Ascending aorta (tissue), 2 donors: Measurements from ENCODE around the gene CENATAC. TPM values are rescaled to one million over a fixed set of nuclear protein-coding genes. Genes with fewer than 3 reads are reported as not detected.
"Not testable (repeated sequence)": the region's sequence is repeated elsewhere in the genome, so short reads cannot be mapped to it uniquely, and the experiment has no call there.

Source experiments
- DNase-seq, 2 donors: peaks; one replicate each; pipeline ENCODE4 v3.0.0-alpha.2; 2019; ENCODE audit warnings: low spot score in 2 of 2
- H3K27ac ChIP-seq, 2 donors: fragments of 200-600 bp; sonication (generic); one replicate each; pipeline ENCODE4 v1.5.1; 2016 to 2017; ENCODE audit warnings: mild to moderate bottlenecking in 1 of 2
- H3K27me3 ChIP-seq: fragments of 200-600 bp; sonication (generic); one replicate; pipeline ENCODE4 v1.5.1; 2017
- H3K36me3 ChIP-seq, 2 donors: fragments of 200-600 bp; sonication (generic); one replicate each; pipeline ENCODE4 v1.5.1; 2016
- H3K4me1 ChIP-seq, 2 donors: fragments of 200-600 bp; sonication (generic); one replicate each; pipeline ENCODE4 v1.5.1; 2016 to 2017; ENCODE audit warnings: mild to moderate bottlenecking in 1 of 2
- H3K4me3 ChIP-seq, 2 donors: fragments of 200-600 bp; sonication (generic); one replicate each; pipeline ENCODE4 v1.5.1; 2016 to 2017; ENCODE audit warnings: mild to moderate bottlenecking in 1 of 2
- H3K9me3 ChIP-seq, 2 donors: fragments of 200-600 bp; sonication (generic); one replicate each; pipeline ENCODE4 v1.5.1; 2016
- CTCF ChIP-seq, 3 experiments: fragments of 200-600 bp in 2 of 3; fragments of 450-650 bp in 1 of 3; sonication (generic) in 2 of 3; IDR thresholded peaks; one replicate each; pipeline ENCODE4 v1.5.1; 2016 to 2019; ENCODE audit warnings: antibody characterized with exemption in 3 of 3, mild to moderate bottlenecking in 1 of 3, moderate library complexity in 1 of 3
- intact Hi-C: fragments of 100-400 bp; cut with DNase I; formaldehyde crosslinking; loops from one replicate; pipeline ENCODE4 v1.15.1; 2023
- total RNA-seq: library from RNA; depleted of rRNA; stranded (reverse); fragments of >200 nt; gene quantifications from one replicate; pipeline ENCODE4 v1.1.0, GENCODE V29; 2016

The CENATAC gene
- total RNA-seq, 1 donor from 2014 or later: 67.7 TPM

GRCh38 chr11:119015054-119015611 is 17.2 kb downstream of the CENATAC start:
- Histone ChIP-seq H3K4me1 (peaks cover 7 to 24% of the 10 kb centered on the region in 2 donors), H3K9me3 (no peaks in the 10 kb centered on the region), H3K27me3 (no peaks in the 10 kb centered on the region), H3K27ac (no peak overlapping the region), H3K4me3 (no peak overlapping the region), H3K36me3 (peaks cover 47 to 63% of the 10 kb centered on the region in 2 donors)
- intact Hi-C loops: no loop called here
- DNase-seq: no peak
- no peak for TF ChIP-seq CTCF (IDR thresholded peaks at IDR 0.05)

GRCh38 chr11:119016216-119017009 is 18.5 kb downstream of the CENATAC start:
- Histone ChIP-seq H3K27me3 (no peaks in the 10 kb centered on the region), H3K4me1 (peaks cover 7 to 28% of the 10 kb centered on the region in 2 donors), H3K36me3 (peaks cover 34 to 54% of the 10 kb centered on the region in 2 donors), H3K9me3 (no peaks in the 10 kb centered on the region), H3K4me3 (peak overlapping the region; percentile 78 to 89), H3K27ac (peak overlapping the region in 1 of 2 donors; percentile 29)
- no peak for DNase-seq
- intact Hi-C loops: no loop called here
- no peak for TF ChIP-seq CTCF (IDR thresholded peaks at IDR 0.05)

- peaks cover 28 to 54% of the 10 kb centered on the region in 2 donors for H3K36me3 ChIP-seq
- H3K4me3 ChIP-seq: peak overlapping the region; percentile 78 to 89
- intact Hi-C loops, DNase-seq, H3K27me3 ChIP-seq, H3K9me3 ChIP-seq: not testable (repeated sequence)
- H3K4me1 ChIP-seq: peaks cover 7 to 32% of the 10 kb centered on the region in 2 donors
- peak overlapping the region; percentile 83 to 96 for H3K27ac ChIP-seq
These were observed 19.4 kb downstream of the CENATAC start for GRCh38 chr11:119017377-119017776.

GRCh38 chr11:119018074-119018938 is 20.4 kb downstream of the CENATAC start, which contains the start of the genes RPS25 and TRAPPC4:
Gene RPS25, minus strand, starts transcription at chr11:119018343. Its CDS starts 59 bp downstream, at chr11:119018284.
Gene TRAPPC4, plus strand, starts transcription at chr11:119018766. Its CDS starts 30 bp downstream, at chr11:119018796.
- H3K4me1 ChIP-seq: peaks cover 7 to 32% of the 10 kb centered on the region in 2 donors

GRCh38 chr11:119019996-119020395 is 22.1 kb downstream of the CENATAC start:
- intact Hi-C loops: no loop called here
- TF ChIP-seq CTCF (IDR thresholded peaks at IDR 0.05): no peak
- Histone ChIP-seq H3K36me3 (peaks cover 21 to 54% of the 10 kb centered on the region in 2 donors), H3K4me1 (peaks cover 7 to 32% of the 10 kb centered on the region in 2 donors), H3K9me3 (no peaks in the 10 kb centered on the region), H3K4me3 (peak overlapping the region; percentile 78 to 89), H3K27ac (peak overlapping the region in 1 of 2 donors; percentile 96), H3K27me3 (no peaks in the 10 kb centered on the region)
- no peak for DNase-seq

More at GRCh38 chr11:119018074-119018938, 20.4 kb downstream of the CENATAC start, which contains the start of the genes RPS25 and TRAPPC4:
- intact Hi-C loops: loop anchor here (1.0 kb wide), 3 partner anchors 12 to 39 kb away; partner anchors contain the start of genes CENATAC, HYOU1 and SLC37A4
- peak in 1 of 3 experiments; percentile 15 for TF ChIP-seq CTCF (IDR thresholded peaks at IDR 0.05)
- H3K9me3 ChIP-seq: no peaks in the 10 kb centered on the region
- DNase-seq: peak; percentile 87 to 97
- peak within 1 kb of the TSS; percentile 78 to 89 for H3K4me3 ChIP-seq
- H3K27ac ChIP-seq: peak within 1 kb of the TSS; percentile 83 to 96
- no peaks in the 10 kb centered on the region for H3K27me3 ChIP-seq
- H3K36me3 ChIP-seq: peaks cover 32 to 54% of the 10 kb centered on the region in 2 donors
